GM18526 (cell line): ENCODE results near the gene CAMKMT.

Experiments
- POLR2A ChIP-seq: IDR thresholded peaks from 3 replicates; pipeline ENCODE4 v1.6.1; 2011; ENCODE audit not compliant: insufficient read length; ENCODE audit errors: extremely low read depth

The CAMKMT gene

GRCh38 chr2:44807201-44808025 is 445.7 kb downstream of the CAMKMT start:
- no peak for TF ChIP-seq POLR2A

- no peak for TF ChIP-seq POLR2A
Observed at GRCh38 chr2:44810892-44811530, 449.3 kb downstream of the CAMKMT start.

- no peak for TF ChIP-seq POLR2A
Observed at GRCh38 chr2:44813165-44813564, 451.4 kb downstream of the CAMKMT start.

GRCh38 chr2:44813658-44814057 is 451.9 kb downstream of the CAMKMT start:
- no peak for TF ChIP-seq POLR2A

GRCh38 chr2:44817256-44817655 is 455.5 kb downstream of the CAMKMT start:
- no peak for TF ChIP-seq POLR2A

- no peak for TF ChIP-seq POLR2A
Observed at GRCh38 chr2:44817673-44818335, 456.1 kb downstream of the CAMKMT start.

GRCh38 chr2:44819061-44819460 is 457.3 kb downstream of the CAMKMT start:
- TF ChIP-seq POLR2A, result no peak

- no peak for TF ChIP-seq POLR2A
Observed at GRCh38 chr2:44821500-44821899, 459.8 kb downstream of the CAMKMT start.

- TF ChIP-seq POLR2A, result no peak
Observed at GRCh38 chr2:44822174-44822573, 460.4 kb downstream of the CAMKMT start.
